Middle frontal gyrus (tissue), 1 donor: ENCODE data around the gene UBAC2.

Experiments
- DNase-seq: peaks from one replicate; pipeline ENCODE4 v3.0.0-alpha.2; 2015; ENCODE audit warnings: low spot score; ENCODE audit errors: extremely low spot score

Gene UBAC2, protein sequence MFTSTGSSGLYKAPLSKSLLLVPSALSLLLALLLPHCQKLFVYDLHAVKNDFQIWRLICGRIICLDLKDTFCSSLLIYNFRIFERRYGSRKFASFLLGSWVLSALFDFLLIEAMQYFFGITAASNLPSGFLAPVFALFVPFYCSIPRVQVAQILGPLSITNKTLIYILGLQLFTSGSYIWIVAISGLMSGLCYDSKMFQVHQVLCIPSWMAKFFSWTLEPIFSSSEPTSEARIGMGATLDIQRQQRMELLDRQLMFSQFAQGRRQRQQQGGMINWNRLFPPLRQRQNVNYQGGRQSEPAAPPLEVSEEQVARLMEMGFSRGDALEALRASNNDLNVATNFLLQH

DNA sequence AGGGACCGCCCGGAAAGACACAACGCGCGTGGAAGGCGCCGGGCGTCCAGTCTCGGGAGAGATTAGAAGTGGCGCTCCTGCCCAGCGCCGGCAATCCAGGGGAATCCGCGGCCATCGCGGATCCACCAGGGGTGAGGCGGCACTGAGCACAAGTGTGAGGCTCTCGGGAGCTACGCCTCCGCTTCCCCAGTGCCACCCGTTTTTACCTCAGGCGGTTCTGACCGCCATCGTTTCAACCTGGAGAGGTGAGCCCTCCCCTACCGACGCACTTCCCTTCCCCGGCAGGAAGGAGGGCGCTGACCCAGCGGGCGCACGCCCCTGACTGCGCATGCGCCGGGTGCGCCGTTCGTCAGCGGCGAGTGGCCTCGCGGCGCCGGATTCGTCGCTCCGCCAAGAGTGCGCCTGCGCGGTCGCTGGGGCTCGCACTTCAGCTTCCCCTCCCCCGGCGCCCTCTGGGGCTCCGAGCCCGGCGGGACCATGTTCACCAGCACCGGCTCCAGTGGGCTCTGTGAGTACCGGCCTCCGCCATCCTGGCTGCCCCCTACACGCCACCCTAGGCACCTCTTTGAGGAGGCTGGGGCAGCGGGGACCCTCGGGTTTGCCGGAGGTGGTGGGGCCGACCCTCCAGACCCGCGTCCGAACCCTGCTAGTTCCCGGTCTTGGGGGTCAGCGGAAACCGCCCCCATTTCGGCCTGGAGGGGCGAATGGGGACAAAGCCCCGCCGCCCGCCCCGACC lies at the start of gene UBAC2:
TSS of gene UBAC2 (plus strand) at position 423 of the 736 bp plus-strand sequence. CDS start at position 478, 55 bp downstream.
- DNase-seq, result peak; percentile 93

DNA sequence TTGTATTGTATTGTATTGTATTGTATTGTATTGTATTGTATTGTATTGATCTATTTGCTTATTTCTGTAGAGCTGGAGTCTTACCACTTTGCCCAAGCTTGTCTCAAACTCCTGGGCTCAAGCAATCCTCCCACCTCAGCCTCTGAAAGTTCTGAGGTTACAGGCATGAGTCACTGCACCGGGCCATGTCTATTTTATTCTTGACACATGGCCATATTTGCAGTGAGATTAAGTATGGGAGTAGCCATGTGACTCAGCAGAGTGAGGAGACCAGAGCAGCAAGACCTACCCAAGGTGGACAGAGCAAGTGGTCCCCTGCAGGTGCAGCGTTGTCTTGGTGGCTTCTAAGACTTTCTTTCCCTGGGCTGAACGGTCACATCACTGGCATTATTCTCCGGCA lies 49.1 kb upstream of the UBAC2 start:
- DNase-seq, result no peak

DNA sequence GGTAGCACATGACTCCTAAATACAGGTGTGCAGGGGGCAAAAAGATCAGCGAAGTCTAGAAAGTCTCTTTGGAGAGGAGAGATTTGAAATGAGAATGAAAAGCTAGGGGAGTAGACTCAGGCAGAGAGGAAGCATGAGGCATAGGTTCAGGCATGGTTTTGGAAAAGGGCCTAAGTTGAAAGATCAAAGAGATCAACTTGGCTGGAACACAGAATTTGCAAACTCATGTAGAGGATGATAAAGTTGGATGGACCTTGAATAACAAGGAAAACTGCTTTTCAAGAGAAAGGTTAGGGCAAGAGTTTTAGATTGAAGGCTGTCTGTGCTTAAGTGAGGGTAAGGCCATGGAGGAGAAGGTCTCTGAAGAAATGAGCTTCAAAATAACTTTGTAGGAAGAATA lies 47.4 kb upstream of the UBAC2 start:
- DNase-seq, result no peak

DNA sequence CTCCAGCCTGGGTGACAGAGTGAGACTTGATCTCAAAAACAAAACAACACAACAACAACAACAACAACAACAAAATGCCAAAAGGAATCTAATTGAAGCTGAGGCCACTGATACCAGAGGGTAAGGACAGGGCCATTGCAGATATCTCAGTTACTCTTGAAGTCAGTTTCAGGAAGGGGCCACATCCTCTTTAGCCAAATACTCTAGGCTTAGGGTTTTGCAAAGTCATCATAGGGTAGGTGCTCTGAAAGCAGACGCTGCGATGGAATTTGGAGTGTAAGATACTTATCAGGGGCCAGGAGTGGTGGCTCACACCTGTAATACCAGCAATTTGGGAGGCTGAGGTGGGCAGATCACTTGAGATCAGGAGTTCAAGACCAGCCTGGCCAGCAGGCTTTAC lies 46.6 kb upstream of the UBAC2 start:
- DNase-seq, result no peak

DNA sequence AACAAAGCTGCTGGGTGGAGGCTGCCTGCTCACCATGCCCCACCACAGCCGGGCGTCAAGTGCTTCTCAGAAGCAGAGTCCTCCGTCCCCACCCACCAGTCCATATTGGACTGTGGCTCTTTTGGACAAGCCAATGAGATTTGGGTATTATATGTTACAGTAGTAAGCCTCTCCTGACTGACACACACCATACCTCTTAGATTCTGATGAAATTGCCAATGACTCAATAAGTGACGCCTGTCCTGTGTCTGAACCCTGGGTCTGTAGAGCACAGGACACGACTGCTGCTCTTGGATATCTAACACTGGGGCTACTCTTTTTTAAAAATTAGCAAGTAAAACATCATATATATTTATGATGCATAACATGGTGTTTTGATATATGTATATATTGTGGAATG lies 44.8 kb upstream of the UBAC2 start:
- DNase-seq, result no peak

DNA sequence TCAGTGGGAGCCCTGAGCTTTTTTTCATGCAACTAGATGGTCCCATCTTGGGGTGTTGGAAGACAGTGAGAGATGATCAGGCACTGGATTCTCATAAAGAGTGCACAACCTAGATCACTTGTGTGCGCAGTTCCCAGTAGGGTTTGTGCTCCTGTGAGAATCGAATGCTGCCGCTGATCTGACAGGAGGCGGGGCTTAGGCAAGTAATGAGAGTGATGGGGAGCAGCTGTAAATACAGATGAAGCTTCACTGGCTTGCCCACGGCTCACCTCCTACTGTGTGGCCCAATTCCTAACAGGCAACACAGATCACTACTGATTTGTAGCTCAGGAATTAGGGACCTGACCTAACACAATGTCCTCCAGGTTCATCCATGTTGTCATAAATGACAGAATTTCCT lies 43.6 kb upstream of the UBAC2 start:
- no peak for DNase-seq

DNA sequence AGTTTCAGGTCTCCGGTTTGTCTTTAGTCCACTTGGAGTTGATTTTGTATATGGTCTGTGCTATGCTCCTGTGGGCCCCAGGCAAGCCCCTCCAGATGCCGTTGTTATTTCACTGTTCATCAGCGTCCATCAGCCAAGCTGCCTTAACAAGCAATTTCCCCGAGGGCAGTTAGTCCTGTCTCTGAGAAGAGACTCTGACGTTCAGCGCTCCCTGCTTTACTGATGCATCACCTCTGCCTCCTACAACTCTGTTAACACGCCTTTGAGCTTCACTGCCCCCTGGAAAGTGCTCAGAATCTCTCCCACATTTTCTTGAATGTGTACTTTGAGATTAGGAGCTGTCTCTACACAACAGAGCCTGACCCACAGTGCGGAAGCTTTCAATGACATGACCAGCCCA lies 41.8 kb upstream of the UBAC2 start:
- DNase-seq, result no peak

- DNase-seq, result no peak
Measured at GRCh38 chr13:99159331-99160061, 41.2 kb upstream of the UBAC2 start.

DNA sequence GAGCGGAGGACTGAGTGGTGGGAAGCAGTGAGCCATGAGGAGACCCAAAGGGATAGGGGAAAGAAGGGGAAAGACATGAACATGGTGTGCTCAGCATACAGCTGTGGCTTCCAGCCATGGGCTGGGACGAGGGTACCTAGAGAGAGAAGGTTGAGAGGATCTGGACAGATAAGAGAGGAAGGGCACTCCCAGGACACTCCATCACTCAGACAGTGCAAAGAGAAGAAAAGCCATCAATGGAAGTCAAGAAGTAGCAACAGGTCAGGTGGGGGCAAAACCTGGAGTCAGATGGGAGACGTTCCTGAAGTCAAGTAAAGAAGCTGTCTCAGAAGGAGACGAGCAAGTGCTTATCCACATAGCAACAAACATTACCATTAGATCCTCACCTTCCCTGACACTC lies 40.2 kb upstream of the UBAC2 start:
- DNase-seq, result no peak

DNA sequence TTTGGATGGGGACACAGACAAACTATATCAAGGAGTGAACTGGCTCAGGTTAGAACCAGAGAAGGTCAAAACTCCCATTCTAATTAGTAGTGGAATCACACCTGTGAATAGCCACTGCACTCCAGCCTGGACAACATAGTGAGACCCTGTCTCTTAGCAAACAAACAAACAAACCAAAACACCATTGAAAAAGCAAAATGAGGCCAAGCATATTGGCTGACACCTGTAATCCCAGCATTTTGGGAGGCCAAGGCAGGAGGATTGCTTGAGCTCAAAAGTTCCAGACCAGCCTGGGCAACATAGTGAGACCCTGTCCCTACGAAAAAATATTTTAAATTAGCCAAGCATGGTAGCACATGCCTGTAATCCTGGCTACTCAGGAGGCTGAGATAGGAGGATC lies 39.1 kb upstream of the UBAC2 start:
- no peak for DNase-seq

- no peak for DNase-seq
Measured at GRCh38 chr13:99162567-99163361, 37.9 kb upstream of the UBAC2 start.

DNA sequence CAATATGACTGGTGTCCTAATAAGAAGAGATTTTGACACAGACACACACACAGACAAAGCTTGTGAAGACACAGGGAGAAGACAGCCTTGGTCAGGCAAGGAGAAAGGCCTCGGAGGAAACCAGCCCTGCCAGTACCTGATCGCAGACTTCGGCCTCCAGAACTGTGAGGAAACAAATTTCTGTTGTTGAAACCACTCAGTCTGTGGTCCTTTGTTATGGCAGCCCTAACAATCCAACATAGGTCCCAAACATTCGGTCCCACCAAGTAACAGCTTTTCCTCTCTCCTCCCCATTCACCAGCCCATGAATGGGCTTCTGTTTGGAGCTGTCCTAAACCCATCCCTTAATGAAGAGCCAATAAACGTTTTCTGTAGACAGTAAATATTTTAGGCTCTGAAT lies 36.4 kb upstream of the UBAC2 start:
- no peak for DNase-seq

- no peak for DNase-seq
Measured at GRCh38 chr13:99165753-99166587, 34.7 kb upstream of the UBAC2 start.

- DNase-seq, result no peak
Measured at GRCh38 chr13:99172951-99173350, 27.7 kb upstream of the UBAC2 start.

DNA sequence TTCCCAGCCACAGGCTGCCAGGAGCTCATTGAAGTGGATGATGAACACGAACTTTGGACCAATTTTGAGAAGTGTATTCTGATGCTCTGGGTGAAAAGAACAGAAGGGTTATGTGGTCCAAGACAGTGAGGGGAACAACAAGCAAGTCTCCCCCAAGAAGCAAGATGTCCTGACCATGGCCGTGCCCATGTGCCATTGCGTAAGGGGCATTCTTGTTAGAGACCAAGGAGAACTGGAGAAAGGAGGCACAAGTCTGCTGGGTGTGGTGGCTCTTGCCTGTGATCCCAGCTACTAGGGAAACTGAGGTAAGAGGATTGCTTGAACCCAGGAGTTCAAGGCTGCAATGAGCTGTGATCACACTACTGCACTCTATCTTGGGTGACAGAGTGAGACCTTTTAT lies 27.0 kb upstream of the UBAC2 start:
- no peak for DNase-seq

- DNase-seq, result no peak
Measured at GRCh38 chr13:99174533-99175100, 26.0 kb upstream of the UBAC2 start.

DNA sequence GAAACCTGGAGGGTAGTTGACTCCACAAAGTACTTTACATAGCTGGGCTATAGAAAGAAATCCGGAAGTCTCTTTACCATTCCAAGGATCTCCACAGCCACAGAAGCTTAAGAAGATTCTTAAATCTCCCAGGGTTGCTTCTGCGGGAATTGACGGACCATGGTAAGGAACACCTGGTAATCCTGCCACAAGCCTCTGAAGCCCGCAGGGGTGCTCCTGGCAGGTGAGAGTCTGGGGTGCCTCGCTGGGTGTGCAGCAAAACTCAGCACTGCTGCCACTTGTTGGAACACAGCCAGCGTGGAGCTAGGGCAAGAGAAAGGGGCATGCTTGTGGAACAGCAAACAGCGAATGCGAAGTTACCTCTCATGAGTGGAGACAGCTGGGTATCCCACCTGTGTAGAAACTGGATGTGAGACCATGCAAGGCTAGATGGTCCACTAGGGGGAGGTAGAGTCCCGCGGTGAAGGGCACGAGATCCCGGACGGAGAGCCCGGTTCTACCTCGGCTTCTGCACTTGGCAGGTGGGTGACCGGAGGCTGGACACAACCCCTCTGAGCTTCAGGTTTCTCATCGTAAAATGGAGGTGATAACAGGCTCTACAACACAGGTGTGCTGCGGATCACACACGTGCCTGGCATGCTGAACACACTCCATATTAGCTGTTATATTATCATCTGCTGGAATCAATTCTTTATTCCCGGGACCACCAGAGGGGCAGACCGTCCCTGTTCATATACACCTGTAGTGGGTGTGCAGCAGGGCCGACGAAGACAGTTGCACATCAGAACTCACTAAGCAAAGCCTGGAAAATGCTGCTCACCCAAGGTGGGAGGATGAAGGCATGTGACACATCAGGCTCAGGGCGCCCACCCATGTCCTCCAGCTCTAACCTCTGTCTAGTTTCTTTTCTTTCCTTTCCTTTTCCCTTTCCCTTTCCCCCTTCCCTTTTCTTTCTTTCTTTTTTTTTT lies 24.1 kb upstream of the UBAC2 start:
- DNase-seq, result no peak

DNA sequence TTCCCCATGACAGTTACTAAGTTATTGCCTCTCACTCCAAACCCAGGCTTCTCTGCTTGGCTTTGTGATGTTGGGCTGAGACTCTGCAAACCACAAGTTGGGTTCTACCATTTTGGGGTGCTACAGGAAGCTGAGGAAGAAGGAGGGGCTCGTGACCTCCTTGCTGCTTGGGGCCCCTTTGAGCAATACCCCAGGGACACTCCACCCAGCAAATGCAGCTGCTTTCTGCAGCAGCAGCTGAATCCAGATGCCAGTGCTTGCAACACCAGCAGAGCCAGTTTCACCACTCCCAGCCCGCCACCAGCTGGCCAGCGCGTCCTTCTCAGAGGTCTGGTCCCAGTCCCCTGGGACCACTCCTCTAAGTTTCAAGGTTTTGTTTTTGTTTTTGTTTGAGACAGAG lies 22.0 kb upstream of the UBAC2 start:
- no peak for DNase-seq

- no peak for DNase-seq
Measured at GRCh38 chr13:99179460-99179859, 21.2 kb upstream of the UBAC2 start.
